Astrocyte (in vitro differentiated cells and primary cell): ENCODE results near the gene TENT5C. TPM values are rescaled to one million over a fixed set of nuclear protein-coding genes. Genes with fewer than 3 reads are reported as not detected.

Experiments used
- DNase-seq: peaks from one replicate; pipeline ENCODE4 v3.0.0-alpha.2; 2010; ENCODE audit warnings: low read depth
- FAIRE-seq: peaks from 2 replicates; lab custom pipeline; 2011; peaks lifted over from hg19 to GRCh38; lab: Jason Lieb, UNC
- H2AFZ ChIP-seq: 2 replicates; pipeline ENCODE4 v1.6.0; 2012; ENCODE audit warnings: low read depth, low read length, inconsistent platforms
- H3K27ac ChIP-seq: 2 replicates; pipeline ENCODE4 v1.5.1; 2011; ENCODE audit warnings: low read depth, low read length, inconsistent platforms
- H3K27me3 ChIP-seq: 2 replicates; pipeline ENCODE4 v1.6.0; 2011; ENCODE audit warnings: low read length, inconsistent platforms; ENCODE audit not compliant: insufficient read depth
- H3K36me3 ChIP-seq: 2 replicates; pipeline ENCODE4 v1.5.1; 2011; ENCODE audit warnings: low read length, inconsistent platforms; ENCODE audit not compliant: insufficient read depth
- H3K4me1 ChIP-seq: 2 replicates; pipeline ENCODE4 v1.5.1; 2011; ENCODE audit warnings: low read length, inconsistent platforms; ENCODE audit not compliant: insufficient read depth
- H3K4me2 ChIP-seq: 2 replicates; pipeline ENCODE4 v1.6.0; 2012; ENCODE audit warnings: low read length, inconsistent platforms
- H3K4me3 ChIP-seq: 2 replicates; pipeline ENCODE4 v1.5.1; 2011; ENCODE audit warnings: low read depth, mild to moderate bottlenecking, low read length, inconsistent platforms; ENCODE audit not compliant: insufficient read depth
- H3K79me2 ChIP-seq: 2 replicates; pipeline ENCODE4 v1.6.0; 2012; ENCODE audit warnings: mild to moderate bottlenecking, low read length, inconsistent platforms; ENCODE audit not compliant: insufficient read depth
- H3K9ac ChIP-seq: 2 replicates; pipeline ENCODE4 v1.6.0; 2012; ENCODE audit warnings: mild to moderate bottlenecking, low read length, inconsistent platforms
- H3K9me3 ChIP-seq: 2 replicates; pipeline ENCODE4 v1.5.1; 2012; ENCODE audit warnings: low read depth, mild to moderate bottlenecking, low read length, inconsistent platforms; ENCODE audit not compliant: insufficient read depth
- H4K20me1 ChIP-seq: 2 replicates; pipeline ENCODE4 v1.6.0; 2012; ENCODE audit warnings: low read length, inconsistent platforms; ENCODE audit not compliant: insufficient read depth
- H3K27ac Mint-ChIP-seq: one replicate; pipeline ENCODE4 v1.8.0; 2021; ENCODE audit warnings: mild to moderate bottlenecking, mixed read lengths; ENCODE audit not compliant: unreplicated experiment
- H3K27me3 Mint-ChIP-seq: one replicate; pipeline ENCODE4 v1.8.0; 2021; ENCODE audit warnings: low read depth, mixed read lengths; ENCODE audit not compliant: unreplicated experiment
- H3K36me3 Mint-ChIP-seq: one replicate; pipeline ENCODE4 v1.8.0; 2021; ENCODE audit warnings: low read depth, mixed read lengths; ENCODE audit not compliant: unreplicated experiment
- H3K4me1 Mint-ChIP-seq: one replicate; pipeline ENCODE4 v1.8.0; 2021; ENCODE audit warnings: low read depth, mixed read lengths; ENCODE audit not compliant: unreplicated experiment
- H3K4me3 Mint-ChIP-seq: one replicate; pipeline ENCODE4 v1.8.0; 2021; ENCODE audit warnings: mild to moderate bottlenecking, moderate library complexity, mixed read lengths; ENCODE audit not compliant: unreplicated experiment
- H3K9me3 Mint-ChIP-seq: one replicate; pipeline ENCODE4 v1.8.0; 2021; ENCODE audit warnings: mild to moderate bottlenecking, mixed read lengths; ENCODE audit not compliant: unreplicated experiment
- CTCF ChIP-seq: IDR thresholded peaks from 2 replicates; pipeline ENCODE4 v1.5.1; 2011; ENCODE audit warnings: low read depth, mild to moderate bottlenecking, inconsistent platforms, low read length, moderate library complexity; ENCODE audit not compliant: insufficient read depth
- EZH2 ChIP-seq: IDR thresholded peaks from 2 replicates; pipeline ENCODE4 v1.6.1; 2012; ENCODE audit warnings: mild to moderate bottlenecking, low read length, inconsistent platforms; ENCODE audit not compliant: insufficient read depth
- total RNA-seq: library from RNA; stranded (reverse); gene quantifications from 2 replicates; pipeline ENCODE4 v1.2.1, GENCODE V29; 2021

Gene TENT5C
- total RNA-seq, 1 donor from 2014 or later = 0.77 TPM

GRCh38 chr1:117675907-117676430 is 70.1 kb downstream of the TENT5C start:
- Histone ChIP-seq H3K9ac (no peak overlapping the region), H3K79me2 (no peaks in the 10 kb centered on the region), H3K4me1 (peaks cover 12% of the 10 kb centered on the region), H2AFZ (no peak overlapping the region), H3K27me3 (no peaks in the 10 kb centered on the region), H3K27ac (no peak overlapping the region), H3K4me2 (no peak overlapping the region), H3K9me3 (no peaks in the 10 kb centered on the region), H4K20me1 (no peaks in the 10 kb centered on the region), H3K4me3 (no peak overlapping the region), H3K36me3 (no peaks in the 10 kb centered on the region)
- no peaks in the 10 kb centered on the region for H3K36me3 Mint-ChIP-seq
- H3K27ac Mint-ChIP-seq = no peak overlapping the region
- H3K9me3 Mint-ChIP-seq = peaks cover 2% of the 10 kb centered on the region
- TF ChIP-seq CTCF = no peak
- TF ChIP-seq EZH2 = no peak
- H3K4me3 Mint-ChIP-seq = no peak overlapping the region
- DNase-seq (no peak), FAIRE-seq (no peak)
- H3K27me3 Mint-ChIP-seq = peaks cover 28% of the 10 kb centered on the region
- peaks cover 21% of the 10 kb centered on the region for H3K4me1 Mint-ChIP-seq

GRCh38 chr1:117676615-117677130 is 70.8 kb downstream of the TENT5C start:
- Histone ChIP-seq H3K27ac (no peak overlapping the region), H4K20me1 (no peaks in the 10 kb centered on the region), H3K4me3 (no peak overlapping the region), H3K36me3 (no peaks in the 10 kb centered on the region), H3K4me2 (no peak overlapping the region), H3K4me1 (peaks cover 12% of the 10 kb centered on the region), H2AFZ (no peak overlapping the region), H3K79me2 (no peaks in the 10 kb centered on the region), H3K9me3 (no peaks in the 10 kb centered on the region), H3K27me3 (no peaks in the 10 kb centered on the region), H3K9ac (no peak overlapping the region)
- H3K27ac Mint-ChIP-seq = no peak overlapping the region
- peaks cover 18% of the 10 kb centered on the region for H3K4me1 Mint-ChIP-seq
- peaks cover 2% of the 10 kb centered on the region for H3K9me3 Mint-ChIP-seq
- H3K36me3 Mint-ChIP-seq = no peaks in the 10 kb centered on the region
- DNase-seq = no peak
- peaks cover 30% of the 10 kb centered on the region for H3K27me3 Mint-ChIP-seq
- H3K4me3 Mint-ChIP-seq = no peak overlapping the region
- TF ChIP-seq EZH2 = no peak
- TF ChIP-seq CTCF = no peak
- FAIRE-seq = no peak

Other genes starting within 250 kb of the TENT5C start
- 40.9 and 43.5 TPM in 2 replicates for gene MAN1A2, start 238.6 kb upstream of the TENT5C start, total RNA-seq